GM18519 (cell line): ENCODE results near the gene TSPEAR.

Experiments used
- ATAC-seq: cut with Tn5 transposase; IDR thresholded peaks from one replicate; pipeline ENCODE4 v1.9.1; 2021; ENCODE audit warnings: mild to moderate bottlenecking, moderate library complexity; ENCODE audit not compliant: unreplicated experiment, low FRiP score

Gene TSPEAR

GRCh38 chr21:44724196-44724595, 12.8 kb upstream of the TSPEAR start:
- ATAC-seq: no peak

GRCh38 chr21:44723177-44724131, 12.1 kb upstream of the TSPEAR start:
- no peak for ATAC-seq

GRCh38 chr21:44722731-44723130, 11.4 kb upstream of the TSPEAR start:
- no peak for ATAC-seq

GRCh38 chr21:44720170-44720569, 8.8 kb upstream of the TSPEAR start:
- no peak for ATAC-seq

- ATAC-seq: no peak
Measured at GRCh38 chr21:44718571-44718970, 7.2 kb upstream of the TSPEAR start.

GRCh38 chr21:44718093-44718492, 6.7 kb upstream of the TSPEAR start:
- ATAC-seq: no peak

GRCh38 chr21:44716984-44717383, 5.6 kb upstream of the TSPEAR start:
- ATAC-seq: no peak

- no peak for ATAC-seq
Measured at GRCh38 chr21:44714905-44715304, 3.5 kb upstream of the TSPEAR start.

GRCh38 chr21:44713846-44714245, 2.5 kb upstream of the TSPEAR start:
- ATAC-seq: no peak

- no peak for ATAC-seq
Measured at GRCh38 chr21:44713130-44713529, 1.8 kb upstream of the TSPEAR start.

- no peak for ATAC-seq
Measured at GRCh38 chr21:44712203-44713028, 1.0 kb upstream of the TSPEAR start.

GRCh38 chr21:44710756-44711326, 531 bp downstream of the TSPEAR start:
- ATAC-seq: no peak

- no peak for ATAC-seq
Measured at GRCh38 chr21:44710294-44710665, 1.1 kb downstream of the TSPEAR start.

GRCh38 chr21:44709426-44710293, 1.7 kb downstream of the TSPEAR start:
- no peak for ATAC-seq

GRCh38 chr21:44708866-44709425, 2.4 kb downstream of the TSPEAR start:
- ATAC-seq: no peak

- ATAC-seq: no peak
Measured at GRCh38 chr21:44708213-44708865, 3.0 kb downstream of the TSPEAR start.

GRCh38 chr21:44706706-44707581, 4.4 kb downstream of the TSPEAR start:
- ATAC-seq: no peak

GRCh38 chr21:44706026-44706705, 5.2 kb downstream of the TSPEAR start:
- no peak for ATAC-seq
